PC-9 (cell line): ENCODE results near the gene MRPS5.

ENCODE experiments used
- EZH2 ChIP-seq: fragments of 200-600 bp; sonication (generic); IDR thresholded peaks from 2 replicates; pipeline ENCODE4 v1.8.0; 2017; ENCODE audit warnings: antibody characterized with exemption, low read depth
- TF ChIP-seq, protein P1 (sequence below): fragments of 200-600 bp; sonication (generic); conservative IDR thresholded peaks from 2 replicates; pipeline ENCODE4 v1.6.1; 2017; ENCODE audit warnings: mixed run types, antibody characterized with exemption, mild to moderate bottlenecking, moderate library complexity

DNA sequence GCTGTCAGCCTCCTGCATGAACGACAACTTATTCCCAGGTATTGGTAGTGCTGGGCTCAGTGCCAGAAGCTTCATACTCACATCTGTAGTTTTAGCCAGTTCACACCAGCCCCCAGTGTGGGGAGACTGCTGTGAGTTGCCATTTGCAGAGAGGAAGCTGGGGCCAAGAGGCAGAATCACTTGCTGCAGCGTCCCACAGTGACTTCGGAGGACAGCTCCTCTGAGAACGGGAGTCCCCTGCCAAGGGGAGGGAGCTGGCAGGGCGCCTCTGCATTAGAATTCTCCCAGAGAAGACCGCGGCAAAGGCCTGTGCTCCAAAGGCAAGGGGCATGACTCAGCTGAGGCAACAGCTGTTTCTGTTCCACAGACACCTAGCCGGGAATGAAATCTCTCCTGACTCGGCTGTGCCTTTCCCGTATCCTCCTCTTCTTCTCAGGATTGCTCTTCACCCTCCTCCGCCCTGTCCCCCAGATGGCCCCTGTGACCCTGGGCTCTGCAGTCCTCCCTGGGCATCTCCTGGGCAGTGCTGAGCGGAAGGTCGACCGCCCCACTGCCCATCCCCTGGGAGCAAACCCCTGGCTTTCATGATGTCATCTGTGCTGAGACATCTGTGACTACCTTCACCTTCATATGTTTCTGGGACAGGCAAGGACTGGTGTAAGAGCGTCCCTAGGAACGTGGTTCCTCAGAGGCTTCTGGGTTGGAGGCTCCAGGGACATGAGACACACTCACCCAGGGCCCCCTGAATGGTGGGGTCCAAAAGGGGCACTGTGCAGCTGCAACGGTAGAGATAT, 78.1 kb downstream of the MRPS5 start:
- TF ChIP-seq, protein P1, sequence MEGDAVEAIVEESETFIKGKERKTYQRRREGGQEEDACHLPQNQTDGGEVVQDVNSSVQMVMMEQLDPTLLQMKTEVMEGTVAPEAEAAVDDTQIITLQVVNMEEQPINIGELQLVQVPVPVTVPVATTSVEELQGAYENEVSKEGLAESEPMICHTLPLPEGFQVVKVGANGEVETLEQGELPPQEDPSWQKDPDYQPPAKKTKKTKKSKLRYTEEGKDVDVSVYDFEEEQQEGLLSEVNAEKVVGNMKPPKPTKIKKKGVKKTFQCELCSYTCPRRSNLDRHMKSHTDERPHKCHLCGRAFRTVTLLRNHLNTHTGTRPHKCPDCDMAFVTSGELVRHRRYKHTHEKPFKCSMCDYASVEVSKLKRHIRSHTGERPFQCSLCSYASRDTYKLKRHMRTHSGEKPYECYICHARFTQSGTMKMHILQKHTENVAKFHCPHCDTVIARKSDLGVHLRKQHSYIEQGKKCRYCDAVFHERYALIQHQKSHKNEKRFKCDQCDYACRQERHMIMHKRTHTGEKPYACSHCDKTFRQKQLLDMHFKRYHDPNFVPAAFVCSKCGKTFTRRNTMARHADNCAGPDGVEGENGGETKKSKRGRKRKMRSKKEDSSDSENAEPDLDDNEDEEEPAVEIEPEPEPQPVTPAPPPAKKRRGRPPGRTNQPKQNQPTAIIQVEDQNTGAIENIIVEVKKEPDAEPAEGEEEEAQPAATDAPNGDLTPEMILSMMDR = no peak
- no peak for TF ChIP-seq EZH2
